Adrenal gland (tissue), 5 donors: ENCODE measurements around the gene SFXN3.

Experiments
- CTCF ChIP-seq, 6 experiments: fragments of 450-650 bp in 4 of 6; fragments of 200-600 bp in 2 of 6; sonication (generic) in 1 of 6; IDR thresholded peaks; 1 replicate in 5 of 6; 2 replicates in 1 of 6; pipeline versions ENCODE4 v1.5.1 to v1.8.0; 2016 to 2021; ENCODE audit warnings: antibody characterized with exemption in 6 of 6, mild to moderate bottlenecking in 2 of 6, moderate library complexity in 1 of 6
- POLR2A ChIP-seq, 2 donors: fragments of 450-650 bp; IDR thresholded peaks; one replicate each; pipeline ENCODE4 v1.6.1; 2017; ENCODE audit warnings: antibody characterized with exemption in 2 of 2, mild to moderate bottlenecking in 2 of 2, moderate library complexity in 1 of 2
- donor health status: DM: no; HTN: no; CAD: no.

DNA sequence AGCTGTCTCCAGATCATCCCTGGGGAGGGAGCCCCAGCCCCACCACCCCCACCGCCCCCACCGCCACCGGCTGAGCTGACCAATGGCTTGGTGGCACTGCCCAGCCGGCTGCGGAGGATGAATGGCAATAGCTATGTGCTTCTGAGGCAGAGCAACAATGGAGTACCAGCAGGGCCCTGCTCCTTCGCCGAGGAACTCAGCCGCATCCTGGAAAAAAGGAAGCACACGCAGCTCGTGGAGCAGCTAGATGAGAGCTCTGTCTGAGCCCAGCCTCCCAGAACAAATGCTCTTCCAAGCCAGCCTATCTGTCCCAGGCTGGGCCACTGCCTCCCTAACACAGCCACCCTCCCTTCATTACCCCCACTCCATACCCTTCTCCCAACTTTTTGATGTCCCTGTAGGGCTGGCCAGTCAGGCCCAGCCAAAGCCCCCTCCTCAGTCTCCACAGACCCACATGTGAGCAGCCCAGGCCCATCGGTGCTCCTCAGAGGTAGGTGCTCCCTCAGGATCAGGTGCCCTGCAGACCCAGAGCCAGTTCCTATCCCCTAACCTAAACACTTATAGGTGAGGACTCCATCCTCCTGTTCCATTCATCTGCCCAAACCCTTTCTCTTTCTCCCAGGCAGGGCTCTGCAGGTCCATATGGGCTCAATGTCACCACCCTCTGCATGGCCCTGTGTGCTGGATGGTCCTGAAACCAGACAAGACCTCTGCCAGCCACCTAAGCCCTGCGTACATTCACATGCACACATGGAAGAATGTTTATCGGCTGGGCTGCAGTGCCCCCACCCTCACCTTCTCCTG, 47.0 kb upstream of the SFXN3 start:
- TF ChIP-seq POLR2A (IDR thresholded peaks at IDR 0.05) = no peak
- TF ChIP-seq CTCF (IDR thresholded peaks at IDR 0.05) = no peak
